NCI-H1105 (cell line): Measurements from ENCODE around the gene ZC3H4.
"Not testable (repeated sequence)": the region's sequence is repeated elsewhere in the genome, so short reads cannot be mapped to it uniquely, and the experiment has no call there.

ENCODE experiments used
- DNase-seq: peaks from one replicate; lab custom pipeline; 2025; lab: John Stamatoyannopoulos, UW

ZC3H4 gene

DNA sequence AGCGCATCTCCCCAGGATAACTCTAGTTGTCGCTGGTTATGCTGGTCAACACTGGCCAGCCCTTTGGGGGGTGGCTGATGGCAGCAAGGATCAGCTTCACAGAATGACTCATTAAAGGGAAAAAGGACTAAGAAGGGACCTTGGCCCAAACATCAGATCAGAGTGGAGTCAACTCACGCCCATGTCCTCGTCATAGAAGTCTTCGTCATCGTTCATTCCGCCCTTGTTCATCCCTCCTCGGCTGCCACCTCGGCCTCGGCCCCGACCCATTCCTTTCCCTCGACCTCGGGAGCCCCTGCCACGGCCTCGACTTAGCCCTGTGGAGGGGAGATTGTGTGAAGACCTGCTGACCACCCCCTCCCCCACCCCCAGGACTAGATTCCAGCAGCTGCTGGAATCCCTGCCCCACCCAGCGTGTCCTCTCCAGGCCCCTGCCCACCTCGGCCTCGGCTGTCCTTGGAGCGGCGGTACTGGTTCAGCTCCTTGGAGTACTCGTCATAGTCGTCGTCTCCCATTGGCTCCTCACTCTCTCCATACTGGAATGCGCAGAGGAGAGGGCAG, 28.6 kb downstream of the ZC3H4 start:
- no peak for DNase-seq

DNA sequence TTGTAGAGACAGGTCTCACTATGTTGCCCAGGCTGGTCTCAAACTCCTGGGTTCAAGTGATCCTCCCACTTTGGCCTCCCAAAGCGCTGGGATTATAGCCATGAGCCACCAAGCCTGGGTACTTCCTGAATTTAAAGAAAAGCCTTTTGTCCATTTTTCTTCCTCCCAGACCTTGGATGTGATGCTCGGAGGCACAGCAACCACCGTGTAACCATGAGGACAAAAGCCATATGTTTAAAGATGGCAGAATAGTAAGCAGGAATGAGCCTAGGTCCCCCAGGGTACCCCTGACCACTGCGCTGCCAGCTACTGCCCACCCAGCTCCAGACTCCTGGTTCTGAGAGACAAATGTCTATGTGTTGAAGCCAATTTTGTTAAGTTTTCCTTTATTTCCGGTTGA, 31.1 kb downstream of the ZC3H4 start:
- DNase-seq: no peak

DNA sequence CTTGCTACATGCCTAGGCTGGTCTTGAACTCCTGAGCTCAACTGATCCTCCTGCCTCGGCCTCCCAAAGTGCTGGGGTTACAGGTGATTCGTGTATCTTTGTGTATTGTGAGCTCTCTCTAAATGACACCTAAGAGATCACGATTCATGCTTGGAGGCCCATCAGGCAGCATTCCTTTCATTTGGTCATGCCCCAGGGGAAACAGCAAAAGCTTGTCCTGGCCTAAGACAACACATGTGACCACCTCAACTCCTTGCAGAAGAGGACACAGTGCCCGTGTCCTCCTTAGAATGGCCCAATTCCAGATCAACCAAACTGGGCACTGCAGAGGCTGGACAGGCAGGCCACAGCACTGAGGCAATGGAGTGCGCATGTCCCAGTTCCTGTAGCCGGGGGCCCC, 32.5 kb downstream of the ZC3H4 start:
- no peak for DNase-seq

DNA sequence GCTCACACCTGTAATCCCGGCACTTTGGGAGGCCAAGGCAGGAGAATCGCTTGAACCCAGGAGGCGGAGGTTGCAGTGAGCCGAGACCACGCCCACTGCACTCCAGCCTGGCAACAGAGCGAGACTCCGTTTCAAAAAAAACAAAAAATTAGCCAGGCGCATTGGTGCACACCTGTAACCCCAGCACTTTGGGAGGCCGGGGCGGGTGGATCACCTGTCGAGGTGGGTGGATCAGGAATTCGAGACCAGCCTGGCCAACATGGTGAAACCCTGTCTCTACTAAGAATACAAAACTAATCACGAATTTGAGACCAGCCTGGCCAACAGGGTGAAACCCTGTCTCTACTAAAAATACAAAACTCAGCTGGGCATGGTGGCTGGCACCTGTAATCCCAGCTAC, 35.2 kb downstream of the ZC3H4 start:
- not testable (repeated sequence) for DNase-seq

DNA sequence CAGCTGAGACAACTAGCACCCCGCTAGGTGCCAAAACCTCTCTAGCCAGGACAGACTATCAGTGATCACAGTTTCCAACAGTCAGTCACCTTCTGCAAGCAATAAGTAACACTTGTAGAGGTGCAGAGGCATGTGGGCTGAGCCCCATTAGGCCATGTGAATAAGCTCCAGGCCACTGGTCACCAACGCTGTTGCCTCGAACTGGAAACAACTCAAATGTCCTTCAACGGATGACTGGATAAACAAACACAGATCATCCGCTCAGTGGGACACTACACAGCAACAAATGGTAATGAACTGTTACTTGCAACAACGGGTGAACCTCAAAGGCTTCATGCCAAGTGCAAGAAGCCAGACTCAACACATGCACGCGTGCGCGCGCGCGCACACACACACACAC, 37.6 kb downstream of the ZC3H4 start:
- DNase-seq: no peak

DNA sequence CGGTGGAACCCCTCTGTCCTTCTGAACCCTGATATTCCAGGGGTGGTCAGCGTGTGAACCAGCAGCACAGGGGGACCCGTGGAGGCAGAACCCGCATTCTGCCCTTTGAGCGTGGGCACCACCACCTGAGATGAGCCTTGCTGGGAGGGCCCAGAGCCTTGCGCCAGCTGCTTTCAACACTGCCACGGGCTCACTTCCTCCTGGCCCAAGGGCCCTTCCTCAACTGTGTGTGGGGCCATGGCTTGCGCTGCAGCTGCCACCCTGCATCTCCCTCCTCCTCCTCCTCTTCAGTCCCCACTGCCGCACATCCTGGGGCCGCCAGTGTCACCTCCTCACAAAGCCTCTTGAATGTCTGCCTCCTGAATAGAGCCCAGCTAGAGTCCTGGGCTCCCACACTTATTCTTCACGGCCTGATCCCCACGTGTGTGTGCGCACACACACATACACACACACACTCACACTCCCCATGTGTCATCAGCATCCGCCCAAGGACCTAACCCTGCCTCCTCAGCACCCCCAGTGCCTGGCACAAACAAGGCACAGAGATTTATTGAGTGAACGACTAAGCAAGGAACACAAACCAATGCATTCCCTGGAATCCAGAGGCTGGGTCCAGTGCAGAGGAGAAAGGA, 38.3 kb downstream of the ZC3H4 start:
- no peak for DNase-seq

DNA sequence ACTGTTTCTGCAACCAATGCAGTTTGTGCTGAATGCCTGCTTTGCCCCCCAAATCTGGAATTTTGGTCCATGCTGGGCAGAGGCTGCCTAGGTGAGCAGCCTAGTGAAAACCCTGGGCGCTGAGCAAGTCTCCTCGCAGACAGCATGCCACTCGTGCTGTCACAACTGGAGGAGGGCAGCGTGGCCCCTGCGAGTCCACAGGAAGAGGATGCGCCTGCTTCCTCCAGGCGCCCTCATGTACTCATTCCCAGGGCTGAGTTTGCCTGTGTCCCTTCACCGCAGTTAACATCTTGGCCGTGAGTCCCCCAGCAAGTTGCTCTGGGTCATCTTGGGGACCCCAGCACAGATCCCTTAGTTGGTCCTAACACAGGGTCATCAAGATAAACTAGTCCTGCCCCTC, 39.0 kb downstream of the ZC3H4 start:
- no peak for DNase-seq

DNA sequence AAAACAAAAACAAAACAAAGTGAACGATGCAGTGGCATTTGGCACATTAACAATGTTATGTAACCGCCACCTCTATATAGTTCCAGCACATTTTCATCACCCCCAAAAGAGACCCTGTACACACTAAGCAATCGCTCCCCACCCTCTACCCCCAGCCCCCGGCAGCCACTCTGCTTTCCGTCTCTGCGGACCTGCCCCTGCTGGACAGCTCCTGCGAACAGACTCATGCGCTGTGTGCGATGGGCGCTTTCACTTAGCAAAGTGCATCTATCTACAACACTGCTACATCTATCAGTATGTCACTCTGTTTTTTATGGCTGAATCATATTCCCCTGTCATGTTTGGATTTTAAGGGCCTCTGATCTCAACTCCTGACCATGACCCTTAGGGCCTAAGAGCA, 40.0 kb downstream of the ZC3H4 start:
- no peak for DNase-seq

DNA sequence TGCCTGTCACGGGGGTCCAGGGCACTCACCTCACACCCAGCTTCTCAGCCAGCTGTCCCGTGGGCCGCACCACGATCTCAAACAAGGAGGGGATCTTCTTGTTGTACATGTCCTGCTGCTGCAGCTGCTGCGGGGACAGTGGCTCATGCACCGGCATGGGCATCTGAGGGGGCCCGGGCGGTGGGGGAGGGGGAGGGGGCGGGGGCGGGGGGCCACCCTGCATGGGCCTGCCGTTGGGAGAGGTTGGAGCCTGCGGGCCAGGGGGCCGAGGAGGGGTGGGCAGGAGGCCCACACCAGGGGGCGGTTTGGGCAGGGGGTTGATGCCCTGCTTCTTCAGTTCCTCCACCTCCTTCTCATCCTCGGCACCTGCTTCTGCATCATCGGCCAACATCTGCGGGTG, 41.3 kb downstream of the ZC3H4 start:
- no peak for DNase-seq

DNA sequence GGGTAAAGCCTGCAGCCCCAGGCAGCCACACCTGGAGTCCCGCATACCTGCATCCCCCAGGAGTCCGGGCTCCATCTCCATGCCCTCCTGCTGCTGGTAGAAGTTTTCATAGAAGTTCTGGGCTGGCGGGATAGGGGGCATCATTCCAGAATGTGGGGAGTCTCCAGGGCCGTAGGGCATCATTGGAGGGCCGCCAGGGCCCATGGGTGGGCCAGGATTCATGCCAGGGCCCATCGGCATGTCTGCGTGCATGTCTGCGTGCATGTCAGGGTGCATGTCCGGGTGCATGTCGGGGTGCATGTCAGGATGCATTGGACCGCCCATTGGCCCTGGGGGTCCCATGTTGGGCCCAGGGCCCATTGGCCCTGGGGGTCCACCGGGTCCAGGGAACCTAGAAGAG, 41.8 kb downstream of the ZC3H4 start:
- no peak for DNase-seq

DNA sequence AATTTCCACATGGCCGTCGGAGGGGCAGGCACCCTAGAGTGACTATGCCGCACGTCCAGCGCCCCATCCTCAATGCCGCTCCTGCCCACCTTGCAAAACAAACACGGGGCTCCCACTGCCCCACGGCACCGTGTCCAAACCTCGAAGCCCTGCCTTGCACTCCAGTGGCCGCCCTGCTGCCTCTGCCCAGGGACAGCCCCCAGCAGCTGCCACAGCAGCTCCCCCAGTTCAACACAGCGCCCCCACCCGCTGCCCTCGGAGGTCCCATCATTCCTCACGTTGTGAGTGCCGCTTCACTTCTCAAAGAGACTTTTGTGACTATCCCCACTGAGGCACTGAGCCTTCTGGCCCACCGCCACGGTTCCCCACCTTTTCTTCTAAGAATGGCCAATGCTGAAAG, 42.8 kb downstream of the ZC3H4 start:
- no peak for DNase-seq

DNA sequence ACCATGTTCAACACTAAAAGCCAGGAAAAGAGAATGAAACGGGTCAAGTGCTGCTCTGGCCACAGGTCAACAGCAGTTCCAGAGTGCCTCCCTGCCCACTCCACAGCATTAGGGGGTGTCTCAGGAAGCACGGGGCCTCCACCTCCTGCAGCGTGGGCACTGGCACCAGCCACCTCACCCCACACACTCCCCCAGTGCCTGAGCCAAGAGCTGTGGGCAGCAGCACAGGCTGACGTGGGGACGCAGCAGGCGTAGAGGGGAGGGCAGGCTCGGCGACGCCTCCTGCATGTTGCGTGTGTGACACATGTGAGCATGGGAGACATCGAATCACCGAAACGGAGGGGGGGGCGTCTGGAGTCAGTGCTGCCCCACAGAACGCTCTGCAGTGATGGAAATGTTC, 43.8 kb downstream of the ZC3H4 start:
- no peak for DNase-seq

DNA sequence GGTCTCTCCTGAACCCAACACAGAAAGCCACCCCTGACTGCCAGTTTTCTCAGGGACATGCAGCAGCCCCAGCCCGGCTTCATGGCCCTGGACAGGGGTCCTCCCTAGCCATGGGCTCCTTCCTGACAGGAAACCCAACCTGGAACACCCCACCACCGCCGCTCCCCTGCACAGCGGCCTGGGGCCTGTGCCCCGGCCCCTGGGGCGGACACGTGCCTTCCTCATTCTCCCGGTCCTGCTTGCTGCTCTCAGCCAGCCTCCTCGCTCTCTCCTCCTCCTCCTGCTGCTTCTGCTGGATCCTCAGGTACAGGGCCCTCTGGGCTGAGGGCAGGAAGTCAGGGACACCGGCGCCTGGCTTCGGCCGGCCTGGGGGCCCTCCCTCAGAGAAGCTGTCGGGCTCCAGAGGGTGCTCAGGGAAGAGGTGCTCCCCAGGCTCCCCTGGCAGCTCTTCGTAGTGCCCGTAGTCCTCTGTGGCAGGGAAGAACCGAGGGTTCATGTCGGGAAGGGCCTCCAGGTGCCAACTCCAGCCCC, 44.6 kb downstream of the ZC3H4 start:
- no peak for DNase-seq

DNA sequence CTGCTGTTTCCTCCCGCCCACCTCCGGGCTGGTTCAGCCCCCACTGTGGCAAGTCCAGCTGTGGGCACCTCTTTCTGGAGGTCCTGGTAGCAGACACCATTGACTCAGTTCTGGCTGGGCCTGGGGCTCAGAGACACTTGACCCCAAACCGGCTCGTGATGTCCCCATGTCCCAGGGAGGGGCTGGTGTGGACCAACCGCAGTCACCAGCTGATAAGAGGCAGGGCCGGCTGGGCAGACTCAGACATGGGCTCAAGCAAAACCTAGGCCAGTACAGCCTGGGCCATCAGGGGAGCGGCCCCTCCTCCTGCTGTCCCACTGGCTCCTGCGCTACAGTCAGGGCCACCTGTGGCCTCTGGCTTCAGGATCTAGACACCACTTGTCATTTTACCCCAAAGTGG, 45.3 kb downstream of the ZC3H4 start:
- no peak for DNase-seq

DNA sequence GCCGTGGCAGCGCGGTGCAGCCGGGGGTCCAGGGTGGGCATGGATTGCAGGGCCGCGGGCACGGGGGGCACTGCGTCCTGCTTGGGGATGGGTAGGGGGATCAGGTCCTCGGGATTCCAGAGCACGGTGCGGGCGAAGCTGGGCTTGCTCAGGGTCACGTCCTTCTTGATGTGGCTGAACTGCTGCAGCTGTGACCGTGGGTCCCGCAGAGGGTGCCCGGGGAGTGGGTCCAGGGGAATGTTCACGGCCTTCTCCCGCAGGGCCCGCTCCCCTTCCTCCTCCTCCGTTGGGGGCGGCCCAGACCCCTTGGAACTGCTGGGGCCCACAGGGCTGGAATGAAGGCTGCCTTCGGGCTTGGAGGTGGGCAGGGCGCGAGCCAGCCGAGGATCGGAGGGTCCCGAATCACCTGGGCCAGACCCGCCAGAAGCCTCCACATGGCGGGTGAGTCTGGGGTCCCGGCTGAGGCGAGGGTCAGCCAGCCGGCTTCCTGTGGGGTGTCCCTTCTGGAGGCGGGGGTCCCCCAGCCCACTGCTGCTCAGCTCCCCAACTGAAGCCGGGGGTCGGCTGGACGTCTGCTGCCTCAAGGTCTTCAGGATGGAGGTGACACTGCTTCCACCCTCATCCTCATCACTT, 46.2 kb downstream of the ZC3H4 start:
- DNase-seq: no peak

DNA sequence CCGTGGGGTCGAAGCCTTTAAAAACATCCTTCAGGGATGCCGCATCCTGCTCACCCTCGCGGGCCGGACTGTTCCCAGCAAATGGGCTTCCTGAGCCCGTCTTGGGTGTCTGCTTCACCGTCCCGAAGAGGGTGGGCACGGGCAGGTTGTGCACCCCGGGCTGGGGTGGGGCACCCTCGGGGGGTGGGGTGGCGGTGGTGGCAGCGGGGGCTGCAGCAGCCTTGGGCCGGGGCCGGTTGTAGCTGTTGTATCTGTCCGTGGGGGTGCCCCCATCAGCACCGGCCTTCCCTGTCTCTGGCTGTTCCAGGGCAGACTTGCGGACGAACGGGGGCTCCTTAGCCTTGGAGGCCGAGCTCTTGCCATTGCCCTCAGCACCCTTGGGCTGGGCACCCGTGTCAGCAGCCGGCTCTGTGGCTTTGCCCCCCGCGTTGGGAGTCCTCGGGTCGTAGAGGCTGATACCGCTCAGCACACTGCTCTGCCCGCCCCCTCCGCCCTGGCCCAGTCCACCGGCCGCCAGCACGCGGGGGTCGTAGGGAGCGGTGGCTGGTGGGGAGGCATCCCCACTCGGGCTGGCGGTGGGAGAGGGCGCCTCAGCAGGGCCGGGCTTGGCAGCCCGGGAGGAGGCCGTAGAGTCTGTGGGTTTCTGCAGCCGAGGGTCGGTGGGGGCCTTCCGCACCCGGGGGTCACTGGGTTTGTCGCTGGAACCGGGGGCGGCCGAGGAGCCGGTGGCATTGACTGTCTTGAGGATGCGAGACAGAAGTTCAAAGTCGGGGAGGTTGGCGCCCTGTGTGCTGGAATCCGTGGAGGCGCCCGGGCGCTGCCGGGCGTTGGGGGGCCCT, 47.0 kb downstream of the ZC3H4 start:
- no peak for DNase-seq

DNA sequence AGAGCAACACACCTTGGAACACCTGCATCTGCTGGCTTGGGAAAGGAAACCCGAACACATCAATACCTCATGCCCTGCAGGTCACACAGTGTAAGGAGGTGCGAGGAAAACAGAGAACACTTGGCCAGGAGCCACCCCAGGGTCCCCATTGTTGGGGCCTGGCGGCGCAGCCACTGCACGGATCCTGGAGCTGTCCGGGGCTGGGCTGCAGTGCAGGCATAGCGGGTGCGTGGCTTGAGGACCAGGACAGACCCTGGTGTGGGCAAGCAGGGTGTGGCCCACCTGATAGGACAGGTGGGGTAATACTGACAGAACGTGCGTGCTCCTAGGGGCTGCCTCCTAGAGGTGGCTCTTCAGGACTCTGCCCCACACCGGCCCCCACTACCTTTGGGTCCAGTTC, 48.3 kb downstream of the ZC3H4 start:
- DNase-seq: no peak

DNA sequence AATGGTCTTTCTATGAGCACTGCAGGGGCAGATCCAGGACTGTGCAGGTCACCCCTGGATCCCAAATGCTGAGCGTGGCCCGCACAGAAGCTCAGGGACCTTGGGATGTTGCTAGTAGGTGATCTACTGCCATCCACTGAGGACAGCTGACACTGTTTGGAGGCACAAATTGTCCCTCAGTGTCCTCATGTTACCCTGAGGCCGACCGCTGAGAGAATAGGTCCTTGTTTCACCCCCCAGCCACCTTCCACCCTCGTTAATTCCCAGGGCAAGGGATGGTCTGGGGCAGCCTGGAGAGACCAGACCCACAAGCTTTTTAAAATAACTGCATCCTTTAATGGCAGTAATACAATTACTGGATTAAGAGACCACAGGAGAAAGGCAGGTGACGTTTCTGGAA, 49.7 kb downstream of the ZC3H4 start:
- no peak for DNase-seq

DNA sequence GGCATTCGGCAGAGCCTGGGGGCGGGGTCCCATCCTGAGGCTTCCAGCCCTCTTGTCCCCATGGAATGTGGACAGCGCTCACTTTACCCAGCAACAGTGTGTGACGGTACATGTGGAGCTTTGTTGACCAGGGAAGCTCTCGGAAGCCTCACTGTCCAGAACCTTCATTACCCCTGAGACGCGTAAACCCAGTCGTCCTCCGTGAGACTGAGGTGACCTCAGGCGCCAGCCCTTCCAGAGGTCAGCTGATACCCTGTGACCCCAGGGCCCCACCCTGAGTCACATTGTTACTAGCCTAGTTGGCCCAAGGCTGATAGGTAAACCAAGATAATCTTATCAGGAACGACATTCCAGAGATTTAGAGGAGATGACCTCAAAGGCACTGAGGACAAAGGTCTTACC, 55.0 kb downstream of the ZC3H4 start:
- no peak for DNase-seq

DNA sequence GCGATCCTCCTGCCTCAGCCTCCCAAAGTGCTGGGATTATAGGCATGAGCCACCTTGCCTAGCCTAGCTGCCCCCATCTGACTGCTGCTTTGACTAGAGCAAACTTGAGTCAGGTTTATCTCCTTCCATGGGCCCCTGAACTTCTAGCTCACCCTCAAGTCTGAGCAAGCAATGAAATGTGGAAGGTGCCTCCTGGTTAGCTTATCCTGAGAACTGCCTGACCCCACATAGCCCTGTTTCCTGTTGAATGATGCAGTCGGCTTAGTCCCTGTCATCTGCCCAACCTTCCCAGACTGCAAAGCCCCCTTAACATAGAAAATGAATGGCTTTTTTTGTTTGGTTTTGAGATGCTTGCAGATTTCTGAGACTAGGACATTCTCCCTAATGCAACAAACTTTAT, 56.2 kb downstream of the ZC3H4 start:
- no peak for DNase-seq

DNA sequence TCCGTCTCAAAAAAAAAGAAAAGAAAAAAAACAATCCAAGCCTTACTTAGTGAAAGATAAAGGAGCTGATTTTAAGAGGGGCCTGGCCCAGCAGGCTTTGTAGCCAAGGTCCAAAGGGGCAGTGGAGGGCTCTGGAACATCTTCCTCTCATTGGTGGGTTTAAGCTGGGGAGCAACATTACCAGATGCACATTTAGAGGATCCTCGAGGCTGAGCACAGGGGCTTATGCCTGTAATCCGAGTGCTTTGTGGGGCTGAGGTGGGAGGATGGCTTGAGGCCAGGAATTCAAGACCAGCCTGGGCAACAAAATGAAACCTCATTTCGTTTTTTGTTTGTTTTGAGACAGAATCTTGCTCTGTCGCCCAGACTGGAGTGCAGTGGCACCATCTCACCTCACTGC, 57.2 kb downstream of the ZC3H4 start:
- DNase-seq: peak; percentile 18

DNA sequence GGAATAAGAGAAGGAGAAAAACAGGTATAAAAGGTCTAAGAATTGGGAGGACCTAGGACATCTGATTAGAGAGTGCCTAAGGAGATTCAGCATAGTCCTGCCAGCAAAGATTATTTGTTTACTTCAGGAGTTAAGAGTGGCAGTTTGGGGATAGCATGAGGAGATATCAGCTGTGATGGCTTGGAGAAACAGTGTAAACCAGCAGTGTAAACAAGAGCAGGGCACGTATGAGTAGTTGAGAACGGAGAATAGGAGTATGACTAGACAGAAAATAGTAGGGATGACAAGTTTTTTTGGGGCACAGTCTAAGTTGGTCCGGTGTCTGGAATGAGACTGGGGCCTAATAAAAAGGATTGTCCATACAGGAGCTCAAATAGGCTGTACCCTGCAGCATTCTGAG, 63.0 kb downstream of the ZC3H4 start:
- DNase-seq: not testable (repeated sequence)

DNA sequence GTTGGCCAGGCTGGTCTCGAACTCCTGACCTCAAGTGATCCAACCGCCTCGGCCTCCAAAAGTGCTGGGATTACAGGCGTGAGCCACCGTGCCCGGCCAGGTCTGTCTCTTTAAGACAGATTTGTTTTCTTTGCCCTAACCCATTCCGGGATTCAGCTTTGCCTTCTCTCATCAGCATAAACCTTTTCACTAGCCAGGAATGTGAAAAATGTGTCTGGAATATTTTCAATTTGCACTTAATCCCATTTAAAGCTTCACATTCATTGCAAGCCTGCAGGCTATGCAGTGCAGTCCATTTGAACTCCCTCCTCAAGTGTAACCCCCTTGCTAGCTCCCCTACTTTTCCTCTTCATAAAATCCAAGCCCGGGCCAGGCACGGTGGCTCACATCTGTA, 64.3 kb downstream of the ZC3H4 start:
- no peak for DNase-seq
